Panc1 (cell line): ENCODE data around the gene PRH2. TPM values are rescaled to one million over a fixed set of nuclear protein-coding genes. Genes with fewer than 3 reads are reported as not detected.

Experiments used
- ATAC-seq: fragments of 200-7000 bp; cut with Tn5 transposase; 2 replicates; pipeline ENCODE4 v1.9.1; 2020; ENCODE audit warnings: mild to moderate bottlenecking, moderate library complexity
- BruUV-seq: library from RNA; stranded (reverse); fragments of 400-500 nt; replicated peaks from 2 replicates; lab custom pipeline; 2021; lab: Mats Ljungman, UMichigan
- CTCF ChIA-PET: fragments of 300-600 bp; sonication (Branson Sonifier 250); formaldehyde crosslinking; loops from one replicate; lab custom pipeline; 2022; ENCODE audit warnings: antibody characterized with exemption; lab: Charles Lee
- POLR2A ChIA-PET: fragments of 300-600 bp; sonication (Branson Sonifier 250); formaldehyde crosslinking; loops from one replicate; lab custom pipeline; 2022; ENCODE audit warnings: antibody characterized with exemption; lab: Charles Lee
- DNase-seq: peaks from one replicate; pipeline ENCODE4 v3.0.0-alpha.2; 2010; ENCODE audit warnings: low read depth, low spot score
- H3K27ac ChIP-seq: 2 replicates; pipeline ENCODE4 v1.5.1; 2011; ENCODE audit warnings: mild to moderate bottlenecking, low read length, inconsistent platforms
- H3K27me3 ChIP-seq: fragments of 200-500 bp; sonication (Bioruptor generic); 2 replicates; pipeline ENCODE4 v1.6.0; 2014; ENCODE audit warnings: low read length, inconsistent platforms; ENCODE audit not compliant: control insufficient read depth, insufficient read depth
- H3K36me3 ChIP-seq: fragments of 200-500 bp; sonication (Bioruptor generic); 2 replicates; pipeline ENCODE4 v1.5.1; 2014; ENCODE audit warnings: inconsistent platforms, mild to moderate bottlenecking, low read length, moderate library complexity; ENCODE audit not compliant: control insufficient read depth, insufficient read depth
- H3K4me1 ChIP-seq: 2 replicates; pipeline ENCODE4 v1.5.1; 2011; ENCODE audit warnings: inconsistent platforms, mild to moderate bottlenecking, low read length, moderate library complexity; ENCODE audit not compliant: control insufficient read depth, insufficient read depth
- H3K4me3 ChIP-seq, 2 experiments: 2 replicates each; pipeline ENCODE4 v1.5.1; 2011 to 2012; ENCODE audit warnings: low read depth in 2 of 2, low read length in 2 of 2, mild to moderate bottlenecking in 2 of 2, inconsistent platforms in 1 of 2, moderate library complexity in 1 of 2
- H3K9me3 ChIP-seq: fragments of 200-500 bp; sonication (Bioruptor generic); 2 replicates; pipeline ENCODE4 v1.5.1; 2014; ENCODE audit warnings: low read depth, mild to moderate bottlenecking, inconsistent platforms, low read length, moderate library complexity; ENCODE audit not compliant: control insufficient read depth, insufficient read depth
- CTCF ChIP-seq: fragments of 450-650 bp; IDR thresholded peaks from 2 replicates; pipeline ENCODE4 v1.5.1; 2017; ENCODE audit warnings: mild to moderate bottlenecking
- POLR2AphosphoS5 ChIP-seq: IDR thresholded peaks from 2 replicates; pipeline ENCODE4 v1.6.1; 2012; ENCODE audit warnings: mild to moderate bottlenecking, low read depth, low read length, moderate library complexity
- SIN3A ChIP-seq: IDR thresholded peaks from 2 replicates; pipeline ENCODE4 v1.6.1; 2012; ENCODE audit warnings: low read depth, mild to moderate bottlenecking, low read length, moderate library complexity, borderline replicate concordance; ENCODE audit not compliant: insufficient read depth
- TCF7L2 ChIP-seq: IDR thresholded peaks from 2 replicates; pipeline ENCODE4 v1.6.1; 2011; ENCODE audit warnings: mild to moderate bottlenecking, low read depth, low read length, inconsistent platforms
- in situ Hi-C: cut with HindIII; loops from 2 replicates; pipeline ENCODE4 v1.10.0; 2016; ENCODE audit warnings: low sequenced_read_pairs, low pct_unique_long_range_greater_than_20kb
- intact Hi-C: fragments of 100-400 bp; cut with micrococcal nuclease; formaldehyde crosslinking; loops from one replicate; pipeline ENCODE4 v1.10.0; 2022; ENCODE audit not compliant: unreplicated experiment
- total RNA-seq: library from RNA; stranded (reverse); gene quantifications from one replicate; pipeline ENCODE4 v1.2.1, GENCODE V29; 2021; ENCODE audit not compliant: unreplicated experiment
- TF ChIP-seq, protein P1 (sequence below), 2 experiments: IDR thresholded peaks; 2 replicates each; pipeline ENCODE4 v1.6.1; 2011 to 2012; ENCODE audit warnings: low read depth in 2 of 2, control low read depth in 1 of 2, low read length in 1 of 2, mild to moderate bottlenecking in 1 of 2, moderate library complexity in 1 of 2; ENCODE audit not compliant: insufficient read depth in 1 of 2

The PRH2 gene
- total RNA-seq, 1 experiment from 2014 or later = not detected

DNA sequence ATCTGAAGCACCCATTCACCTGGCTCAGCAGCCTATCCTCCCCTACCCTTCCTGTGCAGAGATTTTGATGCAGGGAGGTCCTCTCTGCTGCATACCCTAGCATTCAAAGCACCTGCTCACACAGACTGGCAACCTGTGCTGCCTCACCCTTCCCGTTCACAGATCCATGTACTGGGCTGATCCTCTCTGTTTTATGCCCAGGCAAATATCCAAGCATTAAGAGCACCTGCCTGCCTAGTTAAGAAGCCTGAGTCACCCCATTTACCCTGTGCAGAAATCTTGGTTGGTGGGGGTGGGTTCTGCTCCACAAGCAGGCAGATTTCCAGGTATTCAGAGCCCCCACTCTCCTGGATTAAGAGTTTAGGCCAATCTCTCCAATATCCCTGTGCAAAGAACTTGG, 28.1 kb upstream of the PRH2 start:
- Histone ChIP-seq H3K27me3 (no peaks in the 10 kb centered on the region), H3K9me3 (no peaks in the 10 kb centered on the region), H3K4me1 (no peaks in the 10 kb centered on the region), H3K4me3 (no peak overlapping the region), H3K27ac (no peak overlapping the region), H3K36me3 (no peaks in the 10 kb centered on the region)
- CTCF ChIA-PET = no interaction called here
- no peak for DNase-seq
- no TSS peak for BruUV-seq
- intact Hi-C loops = no loop called here
- ATAC-seq = no peak
- in situ Hi-C loops = no loop called here
- POLR2A ChIA-PET = no interaction called here
- no peak for TF ChIP-seq CTCF
- TF ChIP-seq SIN3A = no peak
- TF ChIP-seq POLR2AphosphoS5 = no peak
- TF ChIP-seq TCF7L2 = no peak
- TF ChIP-seq, protein P1, sequence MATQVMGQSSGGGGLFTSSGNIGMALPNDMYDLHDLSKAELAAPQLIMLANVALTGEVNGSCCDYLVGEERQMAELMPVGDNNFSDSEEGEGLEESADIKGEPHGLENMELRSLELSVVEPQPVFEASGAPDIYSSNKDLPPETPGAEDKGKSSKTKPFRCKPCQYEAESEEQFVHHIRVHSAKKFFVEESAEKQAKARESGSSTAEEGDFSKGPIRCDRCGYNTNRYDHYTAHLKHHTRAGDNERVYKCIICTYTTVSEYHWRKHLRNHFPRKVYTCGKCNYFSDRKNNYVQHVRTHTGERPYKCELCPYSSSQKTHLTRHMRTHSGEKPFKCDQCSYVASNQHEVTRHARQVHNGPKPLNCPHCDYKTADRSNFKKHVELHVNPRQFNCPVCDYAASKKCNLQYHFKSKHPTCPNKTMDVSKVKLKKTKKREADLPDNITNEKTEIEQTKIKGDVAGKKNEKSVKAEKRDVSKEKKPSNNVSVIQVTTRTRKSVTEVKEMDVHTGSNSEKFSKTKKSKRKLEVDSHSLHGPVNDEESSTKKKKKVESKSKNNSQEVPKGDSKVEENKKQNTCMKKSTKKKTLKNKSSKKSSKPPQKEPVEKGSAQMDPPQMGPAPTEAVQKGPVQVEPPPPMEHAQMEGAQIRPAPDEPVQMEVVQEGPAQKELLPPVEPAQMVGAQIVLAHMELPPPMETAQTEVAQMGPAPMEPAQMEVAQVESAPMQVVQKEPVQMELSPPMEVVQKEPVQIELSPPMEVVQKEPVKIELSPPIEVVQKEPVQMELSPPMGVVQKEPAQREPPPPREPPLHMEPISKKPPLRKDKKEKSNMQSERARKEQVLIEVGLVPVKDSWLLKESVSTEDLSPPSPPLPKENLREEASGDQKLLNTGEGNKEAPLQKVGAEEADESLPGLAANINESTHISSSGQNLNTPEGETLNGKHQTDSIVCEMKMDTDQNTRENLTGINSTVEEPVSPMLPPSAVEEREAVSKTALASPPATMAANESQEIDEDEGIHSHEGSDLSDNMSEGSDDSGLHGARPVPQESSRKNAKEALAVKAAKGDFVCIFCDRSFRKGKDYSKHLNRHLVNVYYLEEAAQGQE (IDR thresholded peaks at IDR 0.05; ENCODE audit: insufficient read depth in 1 of 2, low read depth in 2 of 2, low read length in 1 of 2) = no peak

DNA sequence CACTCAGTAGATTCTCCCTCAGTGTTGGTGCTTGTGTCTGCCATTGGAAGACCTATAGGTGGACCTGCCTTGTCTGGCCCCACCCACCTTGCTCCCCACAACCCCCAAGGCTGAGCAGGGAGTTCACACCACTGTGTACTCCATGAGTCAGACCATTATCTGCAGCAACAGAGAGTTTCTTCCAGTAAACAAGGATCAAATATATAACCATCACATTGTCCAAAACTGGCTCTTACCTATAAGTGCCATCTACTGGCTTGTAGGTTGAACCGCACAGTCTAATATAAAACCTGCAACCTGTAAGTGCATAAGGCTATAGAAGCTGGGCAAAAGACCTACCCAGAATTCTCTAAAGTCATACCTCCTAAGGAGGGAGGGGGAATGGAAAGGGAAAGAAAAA, 27.6 kb upstream of the PRH2 start:
- H3K4me1 ChIP-seq = no peaks in the 10 kb centered on the region
- in situ Hi-C loops (no loop called here), intact Hi-C loops (no loop called here)
- ChIA-PET CTCF (no interaction called here), POLR2A (no interaction called here)
- H3K4me3 ChIP-seq = no peak overlapping the region
- H3K36me3 ChIP-seq = no peaks in the 10 kb centered on the region
- TF ChIP-seq TCF7L2 (no peak), CTCF (peak; percentile 26; the same call in 1 of the 2 replicates)
- no peak for DNase-seq
- BruUV-seq = no TSS peak
- ATAC-seq = no peak
- no peak overlapping the region for H3K27ac ChIP-seq
- H3K27me3 ChIP-seq = no peaks in the 10 kb centered on the region
- no peaks in the 10 kb centered on the region for H3K9me3 ChIP-seq

- no peaks in the 10 kb centered on the region for H3K9me3 ChIP-seq
- ATAC-seq = no peak
- no peak for DNase-seq
- no peak overlapping the region for H3K27ac ChIP-seq
- H3K27me3 ChIP-seq = no peaks in the 10 kb centered on the region
- H3K4me1 ChIP-seq = no peaks in the 10 kb centered on the region
- TF ChIP-seq SIN3A = no peak
- no peak for TF ChIP-seq CTCF
- TF ChIP-seq TCF7L2 = no peak
- TF ChIP-seq, protein P1 (IDR thresholded peaks at IDR 0.05; ENCODE audit: insufficient read depth in 1 of 2, low read depth in 2 of 2, low read length in 1 of 2) = no peak
- ChIA-PET CTCF (no interaction called here), POLR2A (no interaction called here)
- intact Hi-C loops (no loop called here), in situ Hi-C loops (no loop called here)
- H3K4me3 ChIP-seq = no peak overlapping the region
- BruUV-seq = no TSS peak
- H3K36me3 ChIP-seq = no peaks in the 10 kb centered on the region
Observed at GRCh38 chr12:10904686-10905085, 24.4 kb upstream of the PRH2 start.
